ENCODE data around the gene SPAG4.

Gene SPAG4

DNA sequence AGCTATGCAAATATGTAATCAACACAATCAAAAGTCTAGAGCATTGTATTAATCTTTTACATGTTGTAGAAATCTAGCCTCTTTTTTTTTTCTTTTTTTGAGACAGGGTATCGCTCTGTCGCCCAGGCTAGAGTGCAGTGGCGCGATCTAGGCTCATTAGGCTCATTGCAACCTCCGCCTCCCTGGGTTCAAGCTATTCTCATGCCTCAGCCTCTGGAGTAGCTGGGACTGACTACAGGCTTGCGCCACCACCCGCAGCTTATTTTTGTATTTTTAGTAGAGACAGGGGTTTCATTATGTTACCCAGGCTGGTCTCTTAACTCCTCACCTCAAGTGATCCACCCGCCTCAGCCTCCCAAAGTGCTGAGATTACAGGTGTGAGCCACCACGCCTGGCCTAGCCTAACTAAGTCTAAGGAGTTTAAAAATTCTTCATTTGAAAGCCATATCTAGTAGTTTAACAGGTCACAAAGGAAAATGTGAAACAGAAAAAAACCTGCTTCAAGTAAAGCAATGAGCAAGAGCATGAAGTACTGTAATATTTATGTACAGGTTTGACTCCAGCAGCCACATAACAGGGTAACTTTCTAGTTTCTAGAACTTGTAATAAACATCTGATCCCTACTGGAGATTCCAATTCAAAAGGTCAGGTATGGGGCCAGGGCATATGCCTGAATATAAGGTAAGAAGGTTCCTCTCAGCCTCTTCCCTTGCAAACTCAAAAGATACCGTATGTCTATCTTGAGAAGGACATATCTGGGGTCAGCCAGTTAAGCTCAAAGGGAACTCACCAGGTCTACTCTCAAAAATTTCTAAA is 44.7 kb downstream of the SPAG4 start:
- FAIRE-seq = no peak

DNA sequence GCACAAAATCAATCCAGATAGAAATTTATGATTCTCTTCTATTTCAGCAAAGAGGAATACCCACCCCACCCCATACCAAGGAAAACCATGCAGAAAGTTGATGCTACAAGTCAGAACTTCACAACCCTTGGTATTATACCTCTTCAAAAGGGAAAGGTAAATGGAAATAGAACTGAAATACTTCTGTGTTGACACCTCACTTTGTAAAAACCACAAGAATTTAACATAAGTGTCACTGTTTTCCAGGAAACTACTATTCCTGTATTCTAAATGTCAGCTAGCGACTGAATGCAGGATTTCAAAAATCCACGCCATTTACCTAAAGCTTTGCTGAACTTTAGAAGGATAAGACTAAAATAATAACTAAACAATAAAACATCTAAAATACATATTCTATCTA is 45.4 kb downstream of the SPAG4 start:
- no peak for FAIRE-seq

DNA sequence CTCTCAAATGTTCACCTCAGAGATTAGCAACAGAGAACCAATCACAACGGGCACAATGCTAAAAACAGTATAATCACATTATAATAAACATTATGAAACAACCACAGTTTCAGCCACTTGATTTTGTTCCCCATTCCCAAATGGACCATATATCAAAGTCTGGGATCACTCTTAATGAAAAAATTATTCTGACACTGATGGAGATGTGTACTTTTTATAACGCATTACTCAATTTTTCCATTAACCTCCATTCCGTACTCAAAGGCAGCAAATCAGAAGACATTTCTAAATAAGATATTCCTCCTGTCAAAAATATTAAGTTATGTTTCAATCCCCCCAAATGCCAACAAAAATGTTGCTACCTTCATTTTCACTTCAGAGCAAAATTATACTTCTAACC is 46.3 kb downstream of the SPAG4 start:
- no peak for FAIRE-seq

DNA sequence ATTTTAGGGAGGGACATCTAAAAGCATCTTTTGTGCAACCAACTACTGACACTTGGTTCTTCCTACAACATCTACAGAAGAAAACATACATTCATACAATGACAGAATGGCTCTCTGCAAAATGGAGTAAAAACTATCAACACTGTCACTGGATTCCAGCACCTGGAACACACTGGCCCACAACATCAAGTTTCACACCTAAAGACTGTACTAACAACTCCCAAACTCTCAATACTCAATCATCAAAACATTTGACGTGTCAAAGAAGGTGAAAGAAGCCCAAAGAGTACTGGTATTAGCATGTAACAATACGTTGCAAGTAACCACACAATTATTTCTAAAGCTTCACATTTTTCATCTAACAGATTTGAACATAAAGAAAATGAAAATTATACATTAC is 46.9 kb downstream of the SPAG4 start:
- no peak for FAIRE-seq

DNA sequence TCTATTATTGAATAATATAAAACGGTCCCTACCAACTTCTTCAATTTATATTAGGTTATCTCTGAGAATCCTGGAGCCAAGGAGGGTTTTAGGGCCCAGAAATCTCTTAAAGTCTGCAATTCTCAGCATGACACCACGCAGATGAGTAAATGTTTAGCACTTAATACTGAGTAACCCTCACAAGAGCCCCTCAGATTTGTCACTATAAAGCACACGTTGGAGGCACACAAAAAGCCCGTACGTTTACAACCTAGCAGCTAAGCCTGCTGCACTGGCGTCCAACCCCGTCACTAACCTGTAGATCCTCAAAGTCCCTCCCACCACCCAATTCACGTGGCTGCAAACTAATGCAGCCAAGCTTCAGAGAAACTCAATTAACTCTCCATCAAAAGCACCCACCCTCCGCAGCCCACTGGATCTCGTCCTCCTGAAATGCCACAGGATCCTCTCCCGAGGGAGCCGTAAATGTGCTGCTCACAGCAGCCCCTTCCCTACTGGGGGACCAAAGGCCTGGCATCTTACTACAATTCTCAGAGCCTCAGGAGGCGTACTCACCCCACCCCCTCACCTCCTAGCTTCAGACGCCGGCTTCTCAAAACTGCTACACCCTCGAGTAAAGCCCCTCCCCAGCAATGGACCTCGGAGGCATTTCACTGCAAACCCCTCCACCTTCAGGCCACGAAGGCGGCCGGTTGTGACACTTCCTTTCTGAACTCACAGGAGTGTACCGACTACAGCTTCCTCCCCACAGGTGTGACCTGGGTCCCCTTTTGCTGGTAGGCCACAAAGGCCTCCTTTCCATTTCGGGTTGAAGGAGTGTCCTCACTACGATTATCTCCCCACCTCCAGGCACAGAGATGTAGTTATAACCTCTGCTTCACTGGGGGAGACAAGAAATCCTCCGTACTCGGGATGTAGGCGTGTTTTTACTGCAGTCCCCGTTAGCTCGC is 48.2 kb downstream of the SPAG4 start:
- no peak for FAIRE-seq

DNA sequence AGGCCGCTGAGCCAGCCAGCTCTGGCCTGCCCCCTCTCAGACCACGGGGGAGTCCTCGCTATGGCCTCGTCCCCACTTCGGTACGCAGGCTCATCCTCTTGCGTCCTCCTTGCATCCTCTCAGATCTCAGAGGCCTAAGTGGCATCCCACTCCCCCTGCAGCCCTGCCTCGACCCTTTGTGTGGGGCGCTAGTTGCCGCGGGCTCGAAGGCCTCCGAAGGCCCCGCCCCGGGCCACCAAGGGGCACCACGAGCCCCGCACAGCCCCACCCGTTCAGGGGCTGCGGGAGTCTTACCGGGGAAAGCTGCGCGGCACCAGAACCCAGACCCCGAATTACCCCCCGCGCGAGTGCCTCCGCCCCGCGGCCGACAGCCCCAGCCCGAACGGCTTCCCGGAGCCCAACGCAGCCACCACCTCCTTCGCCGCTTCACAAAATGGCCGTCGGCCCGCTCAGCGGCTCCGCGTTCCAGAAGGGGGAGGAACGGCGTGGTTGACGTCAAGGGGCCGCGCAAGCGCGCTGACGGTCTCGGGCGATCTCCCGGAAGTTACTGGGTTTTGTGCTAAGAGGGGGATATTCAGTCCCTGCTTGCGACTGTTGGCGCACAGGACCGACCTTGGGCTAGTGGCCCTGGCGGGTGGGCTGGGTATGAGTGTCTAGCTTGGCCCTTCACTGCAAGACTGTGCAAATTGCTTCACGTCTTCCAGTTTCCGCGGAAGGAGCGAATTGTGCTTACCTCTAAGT is 49.0 kb downstream of the SPAG4 start, which contains the start of the genes CPNE1 and RBM12:
Gene CPNE1 (minus strand): TSS at position 435 of the 741 bp plus-strand sequence. CDS start 31,977 bp downstream, outside the sequence.
Gene RBM12 (minus strand): TSS at position 435 of the 741 bp plus-strand sequence. CDS start 9,578 bp downstream, outside the sequence.
- FAIRE-seq = no peak

DNA sequence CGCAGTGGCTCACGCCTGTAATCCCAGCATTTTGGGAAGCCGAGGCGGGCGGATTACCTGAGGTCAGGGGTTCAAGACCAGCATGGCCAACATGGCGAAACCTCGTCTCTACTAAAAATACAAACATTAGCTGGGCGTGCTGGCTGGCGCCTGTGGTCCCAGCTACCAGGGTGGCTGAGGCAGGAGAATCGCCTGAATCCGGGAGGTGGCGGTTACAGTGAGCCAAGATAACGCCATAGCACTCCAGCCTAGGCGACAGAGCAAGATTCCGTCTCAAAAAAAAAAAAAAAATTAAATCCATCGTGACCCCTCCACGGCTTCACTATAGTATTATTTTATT is 50.3 kb downstream of the SPAG4 start:
- FAIRE-seq = no peak

DNA sequence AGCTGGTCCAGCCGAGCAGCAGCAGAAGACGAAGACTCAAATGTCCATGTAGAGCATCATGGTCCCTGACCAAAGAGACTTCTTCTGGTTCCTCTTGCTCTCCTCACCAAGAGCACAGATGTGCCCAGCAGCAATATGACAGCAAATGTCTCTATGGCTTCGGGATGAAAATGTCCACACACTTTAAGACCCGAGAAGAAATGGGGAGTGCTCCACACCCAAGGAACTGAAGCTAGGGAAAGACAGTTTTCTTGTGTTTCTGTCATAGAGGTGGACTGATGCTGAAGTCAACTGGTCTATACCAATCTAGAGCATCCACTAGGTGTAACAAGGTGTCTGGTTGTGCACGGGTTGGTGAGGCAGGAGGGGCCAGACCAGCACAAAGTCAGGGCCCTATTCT is 53.6 kb downstream of the SPAG4 start:
- no peak for FAIRE-seq

DNA sequence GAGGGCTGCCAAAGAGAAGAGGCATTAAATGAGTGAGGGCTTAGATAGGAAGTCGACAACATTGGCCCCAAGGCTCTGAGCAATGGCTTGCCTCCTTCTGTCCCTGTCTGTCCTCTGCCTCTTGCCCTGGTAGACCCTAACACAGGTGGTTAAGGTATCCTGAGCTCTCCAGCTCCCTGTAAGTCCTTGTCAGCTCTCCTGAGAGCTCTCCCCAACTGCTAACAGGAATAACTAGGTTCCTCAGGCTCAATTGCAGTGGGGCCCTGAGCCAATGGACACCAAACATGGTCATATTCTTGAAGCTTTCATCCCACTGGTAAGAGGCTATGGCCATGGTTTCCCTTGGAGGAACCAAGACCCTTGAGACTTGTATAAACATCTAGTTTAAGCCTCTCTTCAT is 54.1 kb downstream of the SPAG4 start:
- FAIRE-seq = no peak
